Measurements from ENCODE around the gene PLAAT1.

The PLAAT1 gene

DNA sequence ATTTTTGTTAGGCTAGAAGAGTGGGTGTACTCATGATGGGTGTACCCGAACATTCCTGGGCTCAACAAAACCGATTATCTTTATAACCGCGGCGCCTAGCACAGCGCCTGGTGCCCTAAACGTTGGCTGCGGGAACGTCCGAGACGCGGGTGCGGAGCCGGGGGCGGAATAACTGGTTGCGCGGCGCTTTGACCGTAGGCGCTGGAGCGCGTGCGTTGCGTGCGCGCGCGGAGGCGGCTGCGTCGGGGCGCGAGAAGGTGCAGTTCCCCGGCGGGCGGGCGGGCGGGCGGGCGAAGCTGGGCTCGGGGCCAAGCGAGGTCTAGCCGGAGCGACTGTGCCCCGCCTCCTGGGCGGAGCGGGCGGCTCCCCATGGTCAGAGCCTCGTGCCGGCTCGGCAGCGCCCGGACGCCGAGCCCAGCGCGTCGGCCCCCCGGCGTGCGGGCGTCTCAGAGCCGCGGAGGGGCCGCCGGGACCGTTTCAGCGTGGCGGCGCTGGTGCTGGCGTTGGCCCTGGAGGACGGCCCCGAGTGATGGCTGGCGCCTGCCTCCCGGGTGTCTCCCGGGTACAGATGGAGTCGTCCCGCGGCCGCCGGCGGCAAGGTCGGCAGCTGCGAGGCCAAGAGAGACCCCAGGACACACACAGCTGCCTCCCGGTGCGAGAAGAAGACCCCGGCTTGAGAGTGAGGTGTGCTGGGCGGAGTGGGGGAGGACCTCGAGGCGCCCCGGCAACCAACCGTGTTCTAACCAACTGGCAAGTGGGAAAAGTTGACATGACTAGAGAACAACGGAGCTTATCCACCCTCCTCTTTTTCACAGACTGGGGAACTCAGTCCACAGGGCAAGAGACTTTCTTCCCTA, at the start of gene PLAAT1:
Gene PLAAT1, plus strand, starts transcription at position 373 of the 857 bp plus-strand sequence. CDS start 14,429 bp downstream, outside the sequence.
- no peak for DNase-seq
- TF ChIP-seq, protein P1, sequence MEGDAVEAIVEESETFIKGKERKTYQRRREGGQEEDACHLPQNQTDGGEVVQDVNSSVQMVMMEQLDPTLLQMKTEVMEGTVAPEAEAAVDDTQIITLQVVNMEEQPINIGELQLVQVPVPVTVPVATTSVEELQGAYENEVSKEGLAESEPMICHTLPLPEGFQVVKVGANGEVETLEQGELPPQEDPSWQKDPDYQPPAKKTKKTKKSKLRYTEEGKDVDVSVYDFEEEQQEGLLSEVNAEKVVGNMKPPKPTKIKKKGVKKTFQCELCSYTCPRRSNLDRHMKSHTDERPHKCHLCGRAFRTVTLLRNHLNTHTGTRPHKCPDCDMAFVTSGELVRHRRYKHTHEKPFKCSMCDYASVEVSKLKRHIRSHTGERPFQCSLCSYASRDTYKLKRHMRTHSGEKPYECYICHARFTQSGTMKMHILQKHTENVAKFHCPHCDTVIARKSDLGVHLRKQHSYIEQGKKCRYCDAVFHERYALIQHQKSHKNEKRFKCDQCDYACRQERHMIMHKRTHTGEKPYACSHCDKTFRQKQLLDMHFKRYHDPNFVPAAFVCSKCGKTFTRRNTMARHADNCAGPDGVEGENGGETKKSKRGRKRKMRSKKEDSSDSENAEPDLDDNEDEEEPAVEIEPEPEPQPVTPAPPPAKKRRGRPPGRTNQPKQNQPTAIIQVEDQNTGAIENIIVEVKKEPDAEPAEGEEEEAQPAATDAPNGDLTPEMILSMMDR (IDR thresholded peaks at IDR 0.05; ENCODE audit: low read depth, low read length, missing control alignments), result no peak
- no peak within 1 kb of the TSS for H3K27ac ChIP-seq
- in situ Hi-C loops (cut with HindIII; ENCODE audit: low pct_ligation_motif_present, low sequenced_read_pairs), result no loop called here
- peak within 1 kb of the TSS; percentile 61 for H3K4me3 ChIP-seq (ENCODE audit: low read depth, low read length)
- H3K36me3 ChIP-seq (replicated peaks), result no peaks in the 10 kb centered on the region
- H3K27me3 ChIP-seq (replicated peaks), result no peaks in the 10 kb centered on the region

DNA sequence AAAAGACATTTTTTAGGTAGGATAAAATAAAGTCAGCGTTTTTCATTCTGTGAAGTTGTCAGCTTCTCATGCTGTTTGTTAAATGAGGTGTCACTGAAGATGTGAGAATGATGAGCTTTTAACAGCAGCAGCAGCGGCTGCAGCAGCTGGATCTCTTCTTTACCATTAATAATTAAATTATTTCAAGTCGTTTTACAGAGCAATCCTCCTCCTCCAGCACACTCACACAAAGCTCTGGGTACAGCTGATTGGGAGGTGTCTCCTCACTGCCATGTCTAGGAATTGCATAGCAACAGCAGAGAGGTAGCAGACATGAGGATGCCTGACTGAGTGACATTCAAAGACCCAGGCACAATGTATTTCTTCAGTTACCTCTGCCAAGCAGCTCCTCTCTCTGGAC, 46.7 kb upstream of the PLAAT1 start:
- Histone ChIP-seq H3K27me3 (replicated peaks) (no peaks in the 10 kb centered on the region), H3K36me3 (replicated peaks) (no peaks in the 10 kb centered on the region), H3K4me3 (ENCODE audit: low read depth, low read length) (no peak overlapping the region), H3K27ac (no peak overlapping the region)
- in situ Hi-C loops (cut with HindIII; ENCODE audit: low pct_ligation_motif_present, low sequenced_read_pairs), result no loop called here
- TF ChIP-seq, protein P1 (IDR thresholded peaks at IDR 0.05; ENCODE audit: low read depth, low read length, missing control alignments), result no peak
- no peak for DNase-seq

DNA sequence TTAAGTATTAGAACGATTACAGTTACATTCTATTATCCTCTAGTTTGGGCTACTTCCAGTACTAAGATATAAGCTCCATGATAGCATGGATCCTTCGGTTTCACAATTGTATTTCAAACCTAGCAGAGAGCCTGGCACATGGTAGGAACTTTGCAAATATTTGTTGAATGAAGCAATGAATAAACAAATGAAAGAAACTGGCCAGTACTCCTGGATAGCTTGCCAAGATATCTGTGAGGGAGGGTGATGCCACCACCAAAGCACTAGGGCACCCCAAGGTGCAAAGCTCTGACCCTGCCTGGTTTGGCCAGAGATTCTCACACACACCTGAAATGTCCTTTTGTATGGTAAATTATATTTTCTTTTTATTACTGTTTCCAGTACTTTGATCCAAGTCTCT, 44.3 kb upstream of the PLAAT1 start:
- no peaks in the 10 kb centered on the region for H3K36me3 ChIP-seq (replicated peaks)
- no peak overlapping the region for H3K4me3 ChIP-seq (ENCODE audit: low read depth, low read length)
- no peaks in the 10 kb centered on the region for H3K27me3 ChIP-seq (replicated peaks)
- TF ChIP-seq, protein P1 (IDR thresholded peaks at IDR 0.05; ENCODE audit: low read depth, low read length, missing control alignments), result no peak
- no peak for DNase-seq
- in situ Hi-C loops (cut with HindIII; ENCODE audit: low pct_ligation_motif_present, low sequenced_read_pairs), result no loop called here
- no peak overlapping the region for H3K27ac ChIP-seq

DNA sequence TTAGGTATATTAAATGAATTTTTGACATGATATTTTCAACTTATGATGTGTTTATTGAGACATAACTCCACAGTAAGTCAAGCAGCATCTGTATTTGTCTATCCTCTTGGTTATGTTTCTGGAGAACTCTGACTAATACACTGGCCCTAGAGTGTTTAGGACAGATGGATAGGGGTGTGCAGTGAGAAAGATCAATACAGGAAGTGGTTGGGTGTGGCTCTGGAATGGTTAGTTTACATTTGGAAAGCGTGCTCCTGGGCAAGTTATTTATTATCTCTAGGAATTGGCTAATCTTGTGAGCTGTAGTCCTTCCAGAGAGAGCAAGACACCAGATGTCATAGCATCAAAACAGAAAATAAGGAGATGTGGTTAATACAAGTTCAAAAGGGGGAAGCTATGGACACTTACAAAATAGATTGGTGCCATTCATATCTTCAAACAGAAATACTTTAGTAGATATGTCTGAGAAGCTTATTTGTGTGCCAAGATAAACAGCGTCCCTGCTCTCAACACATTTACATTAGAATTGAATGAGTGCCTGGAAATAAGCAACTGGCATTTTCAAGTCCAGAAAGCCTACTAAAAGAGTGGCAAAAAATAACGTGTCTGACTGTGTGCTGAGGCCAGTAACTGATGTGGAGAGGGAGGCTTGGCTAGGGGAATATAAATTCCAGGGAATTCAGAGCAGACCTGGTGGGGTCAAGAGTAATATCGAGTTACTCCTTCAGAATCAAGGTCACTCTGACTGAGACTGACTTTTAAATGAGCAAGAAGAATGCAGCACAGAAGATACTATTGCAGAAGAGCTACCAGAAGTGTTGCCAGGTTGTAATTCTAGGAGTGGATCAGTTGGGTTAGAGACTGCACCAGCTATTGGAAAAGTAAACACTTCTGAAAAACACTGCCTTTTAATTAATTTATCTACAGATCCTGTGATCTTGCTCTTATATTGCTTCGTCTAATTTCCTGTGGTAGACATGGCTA, 33.4 kb upstream of the PLAAT1 start:
- H3K27ac ChIP-seq, result no peak overlapping the region
- in situ Hi-C loops (cut with HindIII; ENCODE audit: low pct_ligation_motif_present, low sequenced_read_pairs), result no loop called here
- no peaks in the 10 kb centered on the region for H3K27me3 ChIP-seq (replicated peaks)
- TF ChIP-seq, protein P1 (IDR thresholded peaks at IDR 0.05; ENCODE audit: low read depth, low read length, missing control alignments), result no peak
- DNase-seq, result no peak
- no peaks in the 10 kb centered on the region for H3K36me3 ChIP-seq (replicated peaks)
- H3K4me3 ChIP-seq (ENCODE audit: low read depth, low read length), result no peak overlapping the region

DNA sequence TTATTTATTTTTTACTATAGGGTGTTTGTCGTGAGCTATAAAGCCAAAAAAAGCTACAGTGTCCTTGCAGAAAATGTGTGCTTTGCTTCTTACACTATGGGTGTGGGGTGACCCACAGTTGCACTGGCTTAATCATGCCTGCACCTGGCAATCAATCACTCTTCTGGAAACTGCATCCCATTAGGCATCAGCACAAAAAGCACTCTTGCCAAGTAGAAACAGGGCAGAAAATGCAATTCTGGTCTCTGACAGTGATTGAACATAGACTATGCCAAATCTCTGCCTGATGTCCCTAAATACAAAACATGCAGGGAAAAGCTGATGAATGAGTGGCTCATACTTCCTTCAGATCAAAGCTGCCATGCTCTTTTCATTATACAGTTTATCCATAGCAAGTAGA, 30.4 kb upstream of the PLAAT1 start:
- DNase-seq, result no peak
- TF ChIP-seq, protein P1 (IDR thresholded peaks at IDR 0.05; ENCODE audit: low read depth, low read length, missing control alignments), result no peak
- in situ Hi-C loops (cut with HindIII; ENCODE audit: low pct_ligation_motif_present, low sequenced_read_pairs), result no loop called here
- no peaks in the 10 kb centered on the region for H3K36me3 ChIP-seq (replicated peaks)
- H3K27ac ChIP-seq, result no peak overlapping the region
- no peaks in the 10 kb centered on the region for H3K27me3 ChIP-seq (replicated peaks)
- H3K4me3 ChIP-seq (ENCODE audit: low read depth, low read length), result no peak overlapping the region
